Endothelial cell of umbilical vein (primary cell): ENCODE measurements around the gene CAMSAP3. TPM values are rescaled to one million over a fixed set of nuclear protein-coding genes. Genes with fewer than 3 reads are reported as not detected.

ENCODE experiments used
- BruUV-seq: library from RNA; stranded (reverse); fragments of 400-500 nt; replicated peaks from 2 replicates; lab custom pipeline; 2021; lab: Mats Ljungman, UMichigan
- CTCF ChIA-PET: fragments of 300-600, 350-600 bp; sonication (Branson Sonifier 250); formaldehyde crosslinking; loops from one replicate; lab custom pipeline; 2021; ENCODE audit warnings: antibody characterized with exemption, inconsistent platforms; lab: Charles Lee
- POLR2A ChIA-PET: fragments of 300-600, 350-600 bp; sonication (Branson Sonifier 250); formaldehyde crosslinking; loops from one replicate; lab custom pipeline; 2021; ENCODE audit warnings: antibody characterized with exemption, inconsistent platforms; lab: Charles Lee
- DNase-seq: peaks from one replicate; pipeline ENCODE4 v3.0.0-alpha.2; 2011; ENCODE audit warnings: low read depth, low spot score
- FAIRE-seq: peaks from 2 replicates; lab custom pipeline; 2011; peaks lifted over from hg19 to GRCh38; lab: Jason Lieb, UNC
- H2AFZ ChIP-seq: 2 replicates; pipeline ENCODE4 v1.6.0; 2012; ENCODE audit warnings: low read depth, low read length, control low read depth, inconsistent platforms
- H3K27ac ChIP-seq: 2 replicates; pipeline ENCODE4 v1.5.1; 2011; ENCODE audit warnings: low read depth, mild to moderate bottlenecking, control low read depth, low read length, moderate library complexity; ENCODE audit not compliant: insufficient read depth
- H3K27me3 ChIP-seq, 2 experiments: 2 replicates each; pipeline versions ENCODE4 v1.6.0 to v1.6.1; 2011; ENCODE audit warnings: low read length in 2 of 2, mixed read lengths in 1 of 2; ENCODE audit not compliant: control insufficient read depth in 2 of 2, insufficient read depth in 2 of 2
- H3K36me3 ChIP-seq, 2 experiments: 2 replicates in 1 of 2; 3 replicates in 1 of 2; pipeline ENCODE4 v1.5.1; 2011; ENCODE audit warnings: low read length in 2 of 2, mild to moderate bottlenecking in 1 of 2, moderate library complexity in 1 of 2; ENCODE audit not compliant: control insufficient read depth in 2 of 2, insufficient read depth in 2 of 2; ENCODE audit errors: extremely low read depth in 1 of 2
- H3K4me1 ChIP-seq: 3 replicates; pipeline ENCODE4 v1.5.1; 2011; ENCODE audit warnings: mild to moderate bottlenecking, low read length; ENCODE audit not compliant: control insufficient read depth, insufficient read depth; ENCODE audit errors: extremely low read depth
- H3K4me2 ChIP-seq: 2 replicates; pipeline ENCODE4 v1.6.1; 2011; ENCODE audit warnings: low read length, control low read depth, mixed read lengths; ENCODE audit not compliant: insufficient read depth
- H3K4me3 ChIP-seq, 3 experiments: fragments of 200-600 bp in 1 of 3; sonication (generic), shearing (Covaris generic) in 1 of 3; replicated peaks in 1 of 3; 2 replicates each; pipeline ENCODE4 v1.5.1; 2011 to 2016; ENCODE audit warnings: control low read depth in 3 of 3, low read length in 3 of 3, mild to moderate bottlenecking in 2 of 3, inconsistent platforms in 1 of 3, low read depth in 1 of 3, moderate library complexity in 1 of 3; ENCODE audit not compliant: insufficient read depth in 1 of 3
- H3K79me2 ChIP-seq: 2 replicates; pipeline ENCODE4 v1.6.0; 2012; ENCODE audit warnings: low read length, inconsistent platforms; ENCODE audit not compliant: control insufficient read depth, insufficient read depth
- H3K9ac ChIP-seq: replicated peaks from 2 replicates; pipeline ENCODE3; 2011; ENCODE audit warnings: low read length, control low read depth; ENCODE audit not compliant: insufficient read depth; ENCODE audit errors: extremely low read depth
- H3K9me1 ChIP-seq: replicated peaks from 3 replicates; pipeline ENCODE4 v1.6.0; 2011; ENCODE audit warnings: mild to moderate bottlenecking, low read length; ENCODE audit not compliant: control insufficient read depth, insufficient read depth; ENCODE audit errors: extremely low read depth
- H3K9me3 ChIP-seq: replicated peaks from 2 replicates; pipeline ENCODE4 v1.5.1; 2012; ENCODE audit warnings: low read length, inconsistent platforms; ENCODE audit not compliant: control insufficient read depth, insufficient read depth
- H4K20me1 ChIP-seq: replicated peaks from 2 replicates; pipeline ENCODE3; 2011; ENCODE audit warnings: mild to moderate bottlenecking, low read length; ENCODE audit not compliant: control insufficient read depth, insufficient read depth; ENCODE audit errors: extremely low read depth
- EZH2 ChIP-seq: IDR thresholded peaks from 2 replicates; pipeline ENCODE4 v1.6.1; 2012; ENCODE audit warnings: borderline replicate concordance, low read depth, mild to moderate bottlenecking, moderate library complexity, low read length, inconsistent platforms; ENCODE audit not compliant: severe bottlenecking
- FOS ChIP-seq: IDR thresholded peaks from 2 replicates; pipeline ENCODE4 v1.6.1; 2011; ENCODE audit warnings: mild to moderate bottlenecking, low read length, moderate library complexity, borderline replicate concordance; ENCODE audit not compliant: insufficient read depth
- JUN ChIP-seq: IDR thresholded peaks from 2 replicates; pipeline ENCODE4 v1.6.1; 2011; ENCODE audit warnings: borderline replicate concordance, low read depth; ENCODE audit not compliant: insufficient read length, insufficient read depth
- MYC ChIP-seq: IDR thresholded peaks from one replicate; pipeline ENCODE4 v1.6.1; 2011; ENCODE audit warnings: mild to moderate bottlenecking, low read depth, low read length
- POLR2A ChIP-seq: IDR thresholded peaks from 2 replicates; pipeline ENCODE4 v1.6.1; 2012; ENCODE audit warnings: low read depth, mild to moderate bottlenecking, control low read depth, low read length
- POLR2AphosphoS5 ChIP-seq: IDR thresholded peaks from 2 replicates; pipeline ENCODE4 v1.6.1; 2012; ENCODE audit warnings: low read depth, mild to moderate bottlenecking, control low read depth, low read length, moderate library complexity; ENCODE audit not compliant: insufficient read depth
- dilution Hi-C: fragments of 300-500 bp; cut with MboI; formaldehyde crosslinking; loops from one replicate; pipeline ENCODE4 v1.15.0; 2019; ENCODE audit warnings: low sequenced_read_pairs; ENCODE audit not compliant: extremely low pct_ligation_motif_present
- intact Hi-C: fragments of 100-400 bp; cut with micrococcal nuclease; formaldehyde crosslinking; loops from one replicate; pipeline ENCODE4 v1.10.0; 2022
- polyA plus RNA-seq, 4 experiments: library from polyadenylated mRNA; depleted of rRNA in 3 of 4; stranded (reverse) in 3 of 4; unstranded in 1 of 4; fragments of >200 nt; gene quantifications; 2 replicates each; pipeline versions ENCODE4 v1.2.1 to v1.2.3, GENCODE V29; 2011 to 2012; ENCODE audit warnings: missing spikeins in 1 of 4
- total RNA-seq: library from RNA; stranded (reverse); gene quantifications from 2 replicates; pipeline ENCODE4 v1.2.3, GENCODE V29; 2021
- TF ChIP-seq, protein P1 (sequence below), 2 donors: IDR thresholded peaks; 1 replicate in 1 of 2; 2 replicates in 1 of 2; pipeline ENCODE4 v1.5.1; 2011; ENCODE audit warnings: low read length in 2 of 2, mild to moderate bottlenecking in 2 of 2, moderate library complexity in 2 of 2, control low read depth in 1 of 2, inconsistent platforms in 1 of 2, low read depth in 1 of 2; ENCODE audit not compliant: insufficient read depth in 1 of 2; ENCODE audit errors: extremely low read depth in 1 of 2
- TF ChIP-seq, protein P2 (sequence below): IDR thresholded peaks from 2 replicates; pipeline ENCODE4 v1.6.1; 2011; ENCODE audit not compliant: insufficient read depth, insufficient read length

The CAMSAP3 gene
- total and polyA plus RNA-seq, 2 donors (not counting 3 experiments of a cell fraction or from before 2014, with no cell fraction given): 0.11 to 0.22 TPM

DNA sequence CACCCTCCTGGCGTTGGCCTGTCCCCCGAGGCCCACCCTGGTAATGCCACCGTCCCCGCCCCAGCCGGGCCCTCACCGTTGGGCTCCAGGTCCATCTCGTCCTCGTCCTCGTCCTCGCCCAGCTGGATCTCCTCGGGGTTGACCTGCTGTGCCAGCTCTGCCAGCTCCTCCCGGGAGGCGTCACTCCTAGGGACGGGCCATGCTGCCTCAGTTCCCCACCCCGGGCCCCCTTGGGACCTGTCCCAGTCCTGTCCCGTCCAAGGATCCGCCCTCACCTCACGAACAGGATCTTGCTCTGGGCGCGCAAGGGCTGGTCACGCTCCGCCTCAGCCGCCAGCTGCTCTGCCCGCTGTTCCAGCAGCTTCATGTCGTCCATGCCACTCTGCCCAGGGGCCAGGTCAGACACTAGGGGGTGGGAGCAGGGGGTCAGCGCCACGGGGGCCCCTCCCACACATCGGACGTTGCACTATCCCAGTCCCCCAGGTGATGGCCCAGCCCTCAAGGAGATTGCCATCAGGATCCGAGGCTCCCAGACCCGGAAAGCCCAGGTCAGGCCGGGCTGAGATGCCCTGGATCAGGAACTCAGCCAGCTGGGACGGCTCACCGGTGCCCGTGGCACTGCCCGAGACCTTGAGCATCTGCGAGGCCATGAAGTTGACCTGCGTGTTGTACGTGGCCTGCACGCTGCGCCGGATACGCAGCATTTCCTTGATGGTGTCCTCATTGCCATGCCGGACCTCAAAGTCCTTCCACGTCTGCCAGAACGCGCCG lies 24.2 kb downstream of the CAMSAP3 start:
- Histone ChIP-seq H3K9me3 (no peaks in the 10 kb centered on the region), H3K4me3 (no peak overlapping the region), H3K27me3 (no peaks in the 10 kb centered on the region), H3K4me2 (no peak overlapping the region), H2AFZ (no peak overlapping the region), H3K9me1 (no peaks in the 10 kb centered on the region), H3K79me2 (no peaks in the 10 kb centered on the region), H3K4me1 (no peaks in the 10 kb centered on the region), H3K9ac (no peak overlapping the region), H3K36me3 (peaks cover 0 to 32% of the 10 kb centered on the region in 2 experiments), H4K20me1 (no peaks in the 10 kb centered on the region), H3K27ac (no peak overlapping the region)
- ChIA-PET CTCF (interaction anchor here (3.2 kb wide), 1 partner anchor 51 kb away, joined by 14 read pairs; no protein-coding TSS in a partner anchor), POLR2A (no interaction called here)
- no peak for DNase-seq
- TF ChIP-seq POLR2A (no peak), EZH2 (no peak), JUN (no peak), POLR2AphosphoS5 (no peak), MYC (no peak), FOS (no peak)
- TF ChIP-seq, protein P1, sequence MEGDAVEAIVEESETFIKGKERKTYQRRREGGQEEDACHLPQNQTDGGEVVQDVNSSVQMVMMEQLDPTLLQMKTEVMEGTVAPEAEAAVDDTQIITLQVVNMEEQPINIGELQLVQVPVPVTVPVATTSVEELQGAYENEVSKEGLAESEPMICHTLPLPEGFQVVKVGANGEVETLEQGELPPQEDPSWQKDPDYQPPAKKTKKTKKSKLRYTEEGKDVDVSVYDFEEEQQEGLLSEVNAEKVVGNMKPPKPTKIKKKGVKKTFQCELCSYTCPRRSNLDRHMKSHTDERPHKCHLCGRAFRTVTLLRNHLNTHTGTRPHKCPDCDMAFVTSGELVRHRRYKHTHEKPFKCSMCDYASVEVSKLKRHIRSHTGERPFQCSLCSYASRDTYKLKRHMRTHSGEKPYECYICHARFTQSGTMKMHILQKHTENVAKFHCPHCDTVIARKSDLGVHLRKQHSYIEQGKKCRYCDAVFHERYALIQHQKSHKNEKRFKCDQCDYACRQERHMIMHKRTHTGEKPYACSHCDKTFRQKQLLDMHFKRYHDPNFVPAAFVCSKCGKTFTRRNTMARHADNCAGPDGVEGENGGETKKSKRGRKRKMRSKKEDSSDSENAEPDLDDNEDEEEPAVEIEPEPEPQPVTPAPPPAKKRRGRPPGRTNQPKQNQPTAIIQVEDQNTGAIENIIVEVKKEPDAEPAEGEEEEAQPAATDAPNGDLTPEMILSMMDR (IDR thresholded peaks at IDR 0.05; ENCODE audit: extremely low read depth in 1 of 2, insufficient read depth in 1 of 2, low read depth in 1 of 2, low read length in 2 of 2): no peak
- TF ChIP-seq, protein P2, sequence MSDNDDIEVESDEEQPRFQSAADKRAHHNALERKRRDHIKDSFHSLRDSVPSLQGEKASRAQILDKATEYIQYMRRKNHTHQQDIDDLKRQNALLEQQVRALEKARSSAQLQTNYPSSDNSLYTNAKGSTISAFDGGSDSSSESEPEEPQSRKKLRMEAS: no peak
- intact Hi-C loops: no loop called here
- dilution Hi-C loops: no loop called here
- no peak for FAIRE-seq
- BruUV-seq: TSS peak; percentile 37
